Heart left ventricle (tissue), 13 donors: ENCODE data around the gene IGFL4.

Experiments
- CTCF ChIP-seq, 12 donors: fragments of 200-600 bp; sonication (generic) in 4 of 12; IDR thresholded peaks; one replicate each; pipeline versions ENCODE4 v1.5.0 to v1.8.0; 2018 to 2022; ENCODE audit warnings: antibody characterized with exemption in 12 of 12, mild to moderate bottlenecking in 5 of 12
- POLR2A ChIP-seq, 2 donors: fragments of 450-650 bp; IDR thresholded peaks; one replicate each; pipeline ENCODE4 v1.6.1; 2017; ENCODE audit warnings: antibody characterized with exemption in 2 of 2, mild to moderate bottlenecking in 2 of 2, moderate library complexity in 2 of 2
- donor health status: ischemic (EF 13 %, LVEDD 7.1; RV severe dilation, severe dysfunction).
- donor health status: DM: no; HTN: yes; CAD: no.
- donor health status: DM: no; HTN: no; CAD: no.
- donor health status: ischemic (EF 25% LVEDD 6.9; RV normal size, moderate dysfunction).
- donor health status: ischemic (EF 25% LVEDD 5.7; RV mildly dilated, moderate dysfunction).
- donor health status: ischemic (EF 35%, LVEDD 5.7; RV mildly dilated, moderate dysfunction).
- donor health status: nonischemic (EF 11% LVEDD 7.7; RV severe dilation, severe dysfunction).
- donor health status: DM: yes; HTN: yes; CAD: no.
- donor health status: PGD.
- donor health status: ischemic (EF 29% LVEDD 5.4; RV normal size, mild dysfunction).
- donor health status: nonischemic (EF 23%, LVEDD 6.1; RV moderate dilation, normal function).

- TF ChIP-seq CTCF (IDR thresholded peaks at IDR 0.05), result no peak
- TF ChIP-seq POLR2A (IDR thresholded peaks at IDR 0.05), result no peak
Observed at GRCh38 chr19:46079576-46079975, 38.8 kb upstream of the IGFL4 start.
